Measurements from ENCODE around the gene MACROD2. TPM values are rescaled to one million over a fixed set of nuclear protein-coding genes. Genes with fewer than 3 reads are reported as not detected.

MACROD2 gene
- total and polyA plus RNA-seq, 4 donors, result 0.66 to 10.5 (median 3.3) TPM

- DNase-seq (ENCODE audit: low spot score), result no peak
- no peak for TF ChIP-seq FOXA1 (IDR thresholded peaks at IDR 0.05)
- no peak for TF ChIP-seq JUND (IDR thresholded peaks at IDR 0.05)
- TF ChIP-seq RAD21 (IDR thresholded peaks at IDR 0.05), result no peak
- TF ChIP-seq MAX (IDR thresholded peaks at IDR 0.05), result no peak
- no peak for TF ChIP-seq GABPA (IDR thresholded peaks at IDR 0.05 in 1 of 2, conservative IDR thresholded peaks at IDR 0.05 in 1 of 2)
- TF ChIP-seq YY1 (IDR thresholded peaks at IDR 0.05), result no peak
- no peak for TF ChIP-seq CTCF (IDR thresholded peaks at IDR 0.05; ENCODE audit: low read depth, low read length, missing input control)
- no peak for TF ChIP-seq ATF3 (IDR thresholded peaks at IDR 0.05)
- no peak for TF ChIP-seq HNF4G (IDR thresholded peaks at IDR 0.05)
- Histone ChIP-seq H3K27ac (ENCODE audit: low read depth in 1 of 2, low read length in 2 of 2) (no peak overlapping the region), H3K4me3 (ENCODE audit: low read depth in 1 of 3, low read length in 3 of 3) (no peak overlapping the region), H3K36me3 (ENCODE audit: control insufficient read depth in 4 of 4, insufficient read depth in 3 of 4, low read depth in 1 of 4, low read length in 3 of 4) (no peaks in the 10 kb centered on the region), H3K9ac (ENCODE audit: low read depth in 1 of 2, low read length in 2 of 2) (no peak overlapping the region), H3K9me3 (ENCODE audit: control insufficient read depth in 4 of 4, low read length in 3 of 4) (no peaks in the 10 kb centered on the region), H3K27me3 (ENCODE audit: control insufficient read depth in 4 of 4, insufficient read depth in 4 of 4, low read length in 3 of 4) (no peaks in the 10 kb centered on the region), H3K4me1 (ENCODE audit: control insufficient read depth in 4 of 4, insufficient read depth in 4 of 4, low read length in 3 of 4) (no peaks in the 10 kb centered on the region)
- 98% methylated on average over 1 of the region's 1 CpG for WGBS
Measured at GRCh38 chr20:15332711-15333160, 1337.4 kb downstream of the MACROD2 start.

- H3K36me3 ChIP-seq (ENCODE audit: control insufficient read depth in 4 of 4, insufficient read depth in 3 of 4, low read depth in 1 of 4, low read length in 3 of 4), result no peaks in the 10 kb centered on the region
- WGBS, result 87% methylated on average over 4 of the region's 4 CpGs
- no peak overlapping the region for H3K9ac ChIP-seq (ENCODE audit: low read depth in 1 of 2, low read length in 2 of 2)
- H3K27ac ChIP-seq (ENCODE audit: low read depth in 1 of 2, low read length in 2 of 2), result no peak overlapping the region
- H3K4me3 ChIP-seq (ENCODE audit: low read depth in 1 of 3, low read length in 3 of 3), result no peak overlapping the region
- H3K4me1 ChIP-seq (ENCODE audit: control insufficient read depth in 4 of 4, insufficient read depth in 4 of 4, low read length in 3 of 4), result no peaks in the 10 kb centered on the region
- no peak for DNase-seq (ENCODE audit: low spot score)
- H3K9me3 ChIP-seq (ENCODE audit: control insufficient read depth in 4 of 4, low read length in 3 of 4), result no peaks in the 10 kb centered on the region
- TF ChIP-seq HNF4A (conservative IDR thresholded peaks at IDR 0.05) (no peak), ZBTB33 (IDR thresholded peaks at IDR 0.05) (no peak), MAX (IDR thresholded peaks at IDR 0.05) (no peak), NR2F2 (IDR thresholded peaks at IDR 0.05) (no peak), RAD21 (IDR thresholded peaks at IDR 0.05) (no peak), ATF3 (IDR thresholded peaks at IDR 0.05) (no peak), HNF4G (IDR thresholded peaks at IDR 0.05) (no peak), SP1 (IDR thresholded peaks at IDR 0.05) (no peak), JUND (IDR thresholded peaks at IDR 0.05) (no peak), CTCF (IDR thresholded peaks at IDR 0.05; ENCODE audit: low read depth, low read length, missing input control) (no peak), TAF1 (conservative IDR thresholded peaks at IDR 0.05) (no peak), EGR1 (IDR thresholded peaks at IDR 0.05; ENCODE audit: low read depth in 2 of 2) (no peak), GABPA (IDR thresholded peaks at IDR 0.05 in 1 of 2, conservative IDR thresholded peaks at IDR 0.05 in 1 of 2) (no peak), RXRA (IDR thresholded peaks at IDR 0.05) (no peak), FOXA1 (IDR thresholded peaks at IDR 0.05) (no peak), YY1 (IDR thresholded peaks at IDR 0.05) (no peak), FOXA2 (IDR thresholded peaks at IDR 0.05) (no peak), REST (IDR thresholded peaks at IDR 0.05) (no peak)
- H3K27me3 ChIP-seq (ENCODE audit: control insufficient read depth in 4 of 4, insufficient read depth in 4 of 4, low read length in 3 of 4), result no peaks in the 10 kb centered on the region
Measured at GRCh38 chr20:15333170-15333569, 1337.9 kb downstream of the MACROD2 start.

Data from liver (tissue), 9 donors.